PC-3 (cell line): ENCODE results near the gene MUCL3.
"Not testable (repeated sequence)": the region's sequence is repeated elsewhere in the genome, so short reads cannot be mapped to it uniquely, and the experiment has no call there.

ENCODE experiments used
- CTCF ChIP-seq: fragments of 300-600 bp; sonication (generic); conservative IDR thresholded peaks from 2 replicates; pipeline ENCODE4 v1.5.1; 2017; ENCODE audit warnings: antibody characterized with exemption, low read depth, mild to moderate bottlenecking, low read length
- EZH2 ChIP-seq: fragments of 300-600 bp; sonication (generic); IDR thresholded peaks from one replicate; pipeline ENCODE4 v1.6.1; 2017; ENCODE audit warnings: antibody characterized with exemption, mild to moderate bottlenecking, low read length; ENCODE audit not compliant: unreplicated experiment
- EZH2phosphoT487 ChIP-seq: fragments of 300-600 bp; sonication (generic); IDR thresholded peaks from 2 replicates; pipeline ENCODE4 v1.6.1; 2018; ENCODE audit warnings: mild to moderate bottlenecking, antibody characterized with exemption, low read length, borderline replicate concordance

DNA sequence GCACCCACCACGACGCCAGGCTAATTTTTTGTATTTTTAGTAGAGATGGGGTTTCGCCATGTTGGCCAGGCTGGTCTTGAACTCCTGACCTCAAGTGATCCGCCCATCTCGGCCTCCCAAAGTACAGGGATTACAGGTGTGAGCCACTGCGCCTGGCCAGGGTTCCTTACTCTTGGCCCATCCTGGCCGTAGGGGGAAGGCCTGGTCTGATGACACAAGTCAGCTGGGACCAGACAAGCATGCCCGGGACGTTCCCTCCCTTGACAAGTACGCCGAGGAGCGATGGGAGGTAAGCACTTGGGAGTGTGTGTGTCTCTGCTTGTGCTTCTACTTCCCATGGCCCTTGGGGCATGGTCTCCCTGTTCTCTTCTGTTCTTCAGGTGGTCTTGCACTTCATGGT is 30.3 kb upstream of the MUCL3 start:
- not testable (repeated sequence) for TF ChIP-seq EZH2, CTCF, EZH2phosphoT487
